Mucosa of stomach (tissue), 1 donor: ENCODE data around the gene MANSC1.
"Not testable (repeated sequence)": the region's sequence is repeated elsewhere in the genome, so short reads cannot be mapped to it uniquely, and the experiment has no call there.

Experiments used
- H3K27me3 ChIP-seq: one replicate; pipeline ENCODE4 v1.7.0; 2013; ENCODE audit warnings: mild to moderate bottlenecking, low read length; ENCODE audit not compliant: control insufficient read depth, insufficient read depth
- H3K36me3 ChIP-seq: one replicate; pipeline ENCODE4 v1.7.0; 2013; ENCODE audit warnings: low read length; ENCODE audit not compliant: control insufficient read depth, insufficient read depth
- H3K4me1 ChIP-seq: one replicate; pipeline ENCODE4 v1.7.0; 2013; ENCODE audit warnings: mild to moderate bottlenecking, low read length; ENCODE audit not compliant: control insufficient read depth, insufficient read depth
- H3K4me3 ChIP-seq: one replicate; pipeline ENCODE4 v1.7.0; 2013; ENCODE audit warnings: low read length
- H3K9ac ChIP-seq: one replicate; pipeline ENCODE4 v1.7.0; 2013; ENCODE audit warnings: mild to moderate bottlenecking, low read length, moderate library complexity
- H3K9me3 ChIP-seq: one replicate; pipeline ENCODE4 v1.7.0; 2013; ENCODE audit warnings: mild to moderate bottlenecking, low read length, moderate library complexity; ENCODE audit not compliant: control insufficient read depth
- donor health status: Pancreatic carcinoma.

Gene MANSC1

GRCh38 chr12:12357719-12358461 lies 7.8 kb upstream of the MANSC1 start:
- H3K27me3 ChIP-seq = no peaks in the 10 kb centered on the region
- no peaks in the 10 kb centered on the region for H3K9me3 ChIP-seq
- peak overlapping the region; percentile 90 for H3K9ac ChIP-seq
- H3K4me1 ChIP-seq = peaks cover 14% of the 10 kb centered on the region
- H3K4me3 ChIP-seq = peak overlapping the region; percentile 33
- H3K36me3 ChIP-seq = no peaks in the 10 kb centered on the region

GRCh38 chr12:12356896-12357718 lies 7.1 kb upstream of the MANSC1 start, which contains the start of gene BORCS5:
TSS of gene BORCS5 (plus strand) at chr12:12357078. CDS start at chr12:12357452, 374 bp downstream.
- Histone ChIP-seq H3K4me1 (peaks cover 14% of the 10 kb centered on the region), H3K36me3 (no peaks in the 10 kb centered on the region)

GRCh38 chr12:12356467-12356895 lies 6.4 kb upstream of the MANSC1 start:
- no peaks in the 10 kb centered on the region for H3K36me3 ChIP-seq
- H3K9me3 ChIP-seq = no peaks in the 10 kb centered on the region
- H3K4me3 ChIP-seq = peak overlapping the region; percentile 33
- peak overlapping the region; percentile 90 for H3K9ac ChIP-seq
- H3K27me3 ChIP-seq = no peaks in the 10 kb centered on the region
- H3K4me1 ChIP-seq = peaks cover 15% of the 10 kb centered on the region

More at GRCh38 chr12:12356896-12357718, 7.1 kb upstream of the MANSC1 start, which contains the start of gene BORCS5:
- Histone ChIP-seq H3K9me3 (no peaks in the 10 kb centered on the region), H3K9ac (peak within 1 kb of the TSS; percentile 90), H3K27me3 (no peaks in the 10 kb centered on the region), H3K4me3 (peak within 1 kb of the TSS; percentile 33)

- no peaks in the 10 kb centered on the region for H3K36me3 ChIP-seq
- no peaks in the 10 kb centered on the region for H3K9me3 ChIP-seq
- H3K27me3 ChIP-seq = no peaks in the 10 kb centered on the region
- no peak overlapping the region for H3K4me3 ChIP-seq
- H3K9ac ChIP-seq = no peak overlapping the region
- H3K4me1 ChIP-seq = peaks cover 26% of the 10 kb centered on the region
These were observed 3.8 kb upstream of the MANSC1 start for GRCh38 chr12:12353807-12354206.

GRCh38 chr12:12353276-12353675 lies 3.2 kb upstream of the MANSC1 start:
- H3K4me3 ChIP-seq = no peak overlapping the region
- H3K9me3 ChIP-seq = no peaks in the 10 kb centered on the region
- H3K36me3 ChIP-seq = no peaks in the 10 kb centered on the region
- peaks cover 21% of the 10 kb centered on the region for H3K4me1 ChIP-seq
- no peaks in the 10 kb centered on the region for H3K27me3 ChIP-seq
- H3K9ac ChIP-seq = no peak overlapping the region

GRCh38 chr12:12351468-12352185 lies 1.6 kb upstream of the MANSC1 start:
- H3K36me3 ChIP-seq, H3K4me3 ChIP-seq, H3K27me3 ChIP-seq, H3K9ac ChIP-seq, H3K9me3 ChIP-seq: not testable (repeated sequence)
- peaks cover 16% of the 10 kb centered on the region for H3K4me1 ChIP-seq

GRCh38 chr12:12350868-12351463 lies 924 bp upstream of the MANSC1 start:
- Histone ChIP-seq H3K4me1 (peaks cover 12% of the 10 kb centered on the region), H3K36me3 (no peaks in the 10 kb centered on the region), H3K9ac (peak overlapping the region; percentile 96), H3K27me3 (no peaks in the 10 kb centered on the region), H3K4me3 (no peak overlapping the region), H3K9me3 (no peaks in the 10 kb centered on the region)

GRCh38 chr12:12338527-12339168 lies 11.4 kb downstream of the MANSC1 start:
- H3K4me3 ChIP-seq = no peak overlapping the region
- peaks cover 16% of the 10 kb centered on the region for H3K4me1 ChIP-seq
- no peaks in the 10 kb centered on the region for H3K9me3 ChIP-seq
- no peaks in the 10 kb centered on the region for H3K27me3 ChIP-seq
- H3K36me3 ChIP-seq = no peaks in the 10 kb centered on the region
- no peak overlapping the region for H3K9ac ChIP-seq

- peaks cover 34% of the 10 kb centered on the region for H3K4me1 ChIP-seq
- no peaks in the 10 kb centered on the region for H3K9me3 ChIP-seq
- no peak overlapping the region for H3K9ac ChIP-seq
- no peaks in the 10 kb centered on the region for H3K36me3 ChIP-seq
- no peaks in the 10 kb centered on the region for H3K27me3 ChIP-seq
- H3K4me3 ChIP-seq = no peak overlapping the region
These were observed 13.5 kb downstream of the MANSC1 start for GRCh38 chr12:12336511-12336910.

- Histone ChIP-seq H3K9me3 (no peaks in the 10 kb centered on the region), H3K4me1 (peaks cover 38% of the 10 kb centered on the region), H3K9ac (no peak overlapping the region), H3K4me3 (no peak overlapping the region), H3K36me3 (no peaks in the 10 kb centered on the region), H3K27me3 (no peaks in the 10 kb centered on the region)
These were observed 14.0 kb downstream of the MANSC1 start for GRCh38 chr12:12336049-12336411.

GRCh38 chr12:12334367-12335040 lies 15.5 kb downstream of the MANSC1 start:
- Histone ChIP-seq H3K36me3 (peaks cover 6% of the 10 kb centered on the region), H3K4me1 (peaks cover 46% of the 10 kb centered on the region), H3K9me3 (no peaks in the 10 kb centered on the region), H3K4me3 (peak overlapping the region; percentile 2), H3K9ac (no peak overlapping the region), H3K27me3 (no peaks in the 10 kb centered on the region)
